Measurements from ENCODE around the gene TPCN1. TPM values are rescaled to one million over a fixed set of nuclear protein-coding genes. Genes with fewer than 3 reads are reported as not detected.

The TPCN1 gene
- total RNA-seq, 1 donor from 2014 or later: 57.5 TPM

DNA sequence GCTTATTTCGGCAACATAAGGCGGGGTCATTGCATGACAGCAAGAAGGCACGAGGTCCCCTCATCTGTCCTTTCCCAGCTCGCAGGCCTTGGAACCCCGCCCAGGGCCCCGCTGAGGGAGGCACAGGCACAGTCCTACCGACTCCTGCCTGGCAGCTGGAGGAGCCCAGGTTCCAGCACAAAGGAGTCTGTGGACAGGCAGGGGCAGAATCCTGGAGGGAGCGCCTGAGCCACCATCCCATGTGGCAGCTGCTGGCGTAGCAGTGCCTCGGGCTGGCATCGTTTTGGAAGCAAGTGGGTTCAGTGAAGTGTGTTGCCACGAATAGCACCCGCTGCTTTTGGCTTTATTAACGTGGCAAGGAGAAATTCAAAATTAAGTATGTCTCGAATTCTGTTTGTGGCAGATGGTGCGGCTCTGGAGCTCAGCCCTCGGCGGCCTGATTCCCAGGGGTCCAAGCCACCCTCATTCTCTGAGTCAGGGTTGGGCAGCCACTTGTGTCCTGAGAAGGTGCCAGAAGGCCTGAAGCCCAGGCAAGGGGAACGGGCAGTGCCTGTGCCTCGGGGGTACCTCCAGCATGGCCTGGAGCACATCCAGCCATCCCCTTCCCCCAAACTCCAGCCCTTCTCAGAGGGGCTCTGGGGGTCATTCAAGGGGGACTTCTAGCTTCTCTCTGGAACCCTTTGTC lies 77.7 kb downstream of the TPCN1 start:
- intact Hi-C loops (cut with micrococcal nuclease): no loop called here

DNA sequence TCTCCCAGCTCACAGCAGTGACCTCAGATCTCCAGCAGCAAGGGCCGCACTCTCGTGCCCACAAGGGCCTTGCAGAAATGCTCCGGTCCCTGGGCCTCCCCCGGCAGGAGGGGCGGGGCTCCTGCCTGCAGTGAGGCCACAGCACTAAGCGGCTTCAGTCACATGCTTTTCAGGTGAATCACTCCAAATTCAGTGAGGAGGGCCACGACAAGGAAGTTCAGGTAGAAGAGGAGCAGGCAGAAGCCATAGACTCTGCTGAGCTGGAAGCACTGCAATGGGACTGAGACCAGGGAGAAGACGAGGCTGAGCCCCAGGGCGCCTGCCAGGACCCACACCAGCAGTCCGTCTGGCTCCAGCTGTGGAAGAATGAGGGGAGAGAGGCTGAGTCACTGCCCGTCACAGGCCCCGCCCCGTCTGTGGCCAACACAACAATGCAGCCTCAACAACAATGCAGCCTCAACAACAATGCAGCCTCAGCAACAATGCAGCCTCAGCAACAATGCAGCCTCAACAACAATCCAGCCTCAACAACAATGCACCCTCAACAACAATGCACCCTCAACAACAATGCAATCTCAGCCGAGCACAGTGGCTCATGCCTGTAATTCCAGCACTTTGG lies 78.5 kb downstream of the TPCN1 start:
- intact Hi-C loops (cut with micrococcal nuclease): no loop called here

DNA sequence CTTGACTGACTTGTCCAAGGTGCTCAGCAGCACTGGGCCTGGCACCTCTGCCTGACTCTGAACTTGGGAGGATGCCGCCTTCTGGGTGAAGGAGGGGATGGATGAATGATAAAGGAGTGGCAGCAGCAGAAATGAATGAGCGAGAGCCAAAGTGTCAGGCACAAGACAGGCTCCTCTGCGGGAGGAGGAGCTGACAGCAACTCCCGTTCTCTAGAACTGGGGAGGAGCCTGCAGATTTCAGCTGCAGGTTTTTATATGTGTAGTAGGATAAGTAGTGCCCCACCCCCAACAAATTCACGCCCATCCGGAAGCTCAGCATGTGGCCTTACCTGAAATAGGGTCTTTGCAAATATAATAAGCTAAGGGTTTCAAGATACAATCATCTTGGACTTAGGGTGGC lies 80.5 kb downstream of the TPCN1 start:
- intact Hi-C loops (cut with micrococcal nuclease): no loop called here

DNA sequence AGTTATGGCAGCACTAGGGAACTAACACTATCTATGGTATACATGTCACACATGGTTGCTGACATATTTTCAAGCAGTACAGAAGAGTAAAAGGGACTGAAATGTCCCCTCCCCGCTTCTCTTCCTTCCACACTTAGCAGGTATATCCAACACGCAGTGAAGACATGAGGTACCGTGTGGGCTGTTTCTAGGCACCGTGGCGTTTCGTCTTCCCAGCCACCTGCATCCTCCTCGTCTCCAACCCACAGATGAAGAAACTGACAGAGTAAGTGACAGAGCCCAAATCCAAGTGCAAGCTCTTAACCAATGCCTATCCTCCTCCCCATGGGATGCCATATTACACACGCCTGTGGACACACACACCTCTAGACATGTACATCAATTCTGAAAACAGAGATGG lies 81.2 kb downstream of the TPCN1 start:
- intact Hi-C loops (cut with micrococcal nuclease): no loop called here

DNA sequence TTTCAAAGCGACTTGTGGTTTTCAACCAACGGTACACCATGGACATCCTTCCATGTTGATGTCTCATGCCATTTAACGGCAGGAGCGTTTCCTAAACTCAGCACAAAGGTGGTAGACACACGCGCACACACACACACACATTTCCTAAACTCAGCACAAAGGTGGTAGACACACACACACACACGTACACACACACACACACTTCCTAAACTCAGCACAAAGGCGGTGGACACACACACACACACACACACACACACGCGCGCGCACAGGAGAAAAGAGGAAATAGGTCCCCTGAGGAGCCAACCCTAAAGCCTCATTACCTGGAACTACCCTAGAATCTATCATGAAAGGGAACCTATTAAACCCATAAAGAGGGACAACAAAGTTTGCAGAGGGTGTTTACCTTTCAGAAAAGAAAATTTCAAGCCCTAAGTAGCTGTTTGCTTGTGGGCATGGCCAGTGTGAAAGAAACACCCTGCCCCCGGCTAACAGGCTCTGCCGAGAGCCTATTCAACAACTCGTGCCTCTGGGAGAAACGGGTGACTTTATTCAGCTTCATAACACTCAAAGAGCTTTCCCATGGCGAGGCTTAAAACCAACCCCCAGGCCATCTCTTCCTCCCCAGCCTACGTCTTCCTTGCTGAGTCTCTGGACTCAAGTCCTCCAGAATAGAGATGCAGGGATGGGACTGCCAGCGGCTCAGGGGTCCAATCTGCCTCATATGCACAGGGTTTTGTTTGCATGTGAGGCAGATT lies 81.8 kb downstream of the TPCN1 start:
- intact Hi-C loops (cut with micrococcal nuclease): no loop called here

DNA sequence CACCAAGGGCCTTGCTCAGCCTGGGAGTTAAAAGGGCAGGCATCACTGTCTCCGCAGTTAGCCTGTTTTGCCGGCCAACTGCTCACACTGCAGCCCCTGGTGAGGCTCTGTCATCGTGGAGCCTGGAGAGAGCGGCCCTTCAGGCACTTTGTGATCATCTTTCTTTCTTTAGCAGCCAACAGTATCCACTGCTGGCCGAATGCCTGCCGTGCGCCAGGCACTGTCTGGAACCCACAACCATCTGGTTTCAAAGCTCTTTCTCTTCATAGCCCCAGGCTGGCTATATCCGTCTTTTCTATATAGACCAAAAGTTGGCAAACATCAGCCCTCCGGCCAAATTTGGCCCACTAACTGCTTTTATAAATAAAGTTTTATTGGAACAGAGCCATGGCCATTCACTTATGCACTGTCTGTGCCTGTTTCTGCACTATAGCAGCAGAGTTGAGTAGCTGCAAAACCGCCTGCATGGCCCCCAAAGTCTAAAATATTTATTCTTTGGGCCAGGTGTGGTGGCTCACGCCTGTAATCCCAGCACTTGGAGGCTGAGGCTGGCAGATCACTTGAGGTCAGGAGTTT lies 84.1 kb downstream of the TPCN1 start:
- intact Hi-C loops (cut with micrococcal nuclease): no loop called here

DNA sequence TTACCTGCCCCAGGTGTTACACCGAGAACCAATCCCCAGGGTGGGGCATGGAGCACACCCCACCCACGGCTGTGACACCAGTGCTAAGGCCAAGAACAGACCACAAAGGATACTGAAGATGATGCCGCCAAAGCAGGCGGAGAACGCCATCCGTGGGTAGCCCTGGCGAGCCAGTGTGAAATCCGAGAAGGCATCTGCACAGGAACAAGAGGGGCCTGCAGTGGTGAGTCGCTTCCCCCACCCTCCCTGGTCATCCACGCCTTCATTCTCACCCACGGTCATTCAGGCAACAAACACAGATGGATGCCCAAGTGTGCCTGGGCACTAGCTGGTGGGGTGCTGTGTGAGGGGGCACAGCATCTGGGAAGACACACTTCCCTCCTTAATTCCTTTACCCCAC lies 85.1 kb downstream of the TPCN1 start:
- intact Hi-C loops (cut with micrococcal nuclease): no loop called here

DNA sequence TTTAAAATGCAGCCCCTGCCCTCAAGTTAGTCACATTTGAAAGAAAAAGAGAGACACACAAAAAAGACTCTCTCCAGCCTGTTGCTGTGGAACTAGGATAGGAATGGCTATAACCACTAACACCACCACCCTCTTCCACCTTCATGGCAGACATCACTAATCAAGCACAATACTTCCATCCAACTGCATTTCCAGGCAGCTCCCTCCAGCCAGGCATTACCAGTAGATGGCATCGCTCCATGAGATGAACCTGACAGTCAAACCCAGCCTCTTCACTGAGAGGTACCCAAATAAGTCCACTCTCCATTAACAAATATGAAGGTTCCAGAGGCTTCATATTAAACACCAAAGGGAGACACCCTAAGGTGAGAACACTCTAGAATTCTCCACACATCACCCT lies 89.2 kb downstream of the TPCN1 start:
- intact Hi-C loops (cut with micrococcal nuclease): no loop called here

DNA sequence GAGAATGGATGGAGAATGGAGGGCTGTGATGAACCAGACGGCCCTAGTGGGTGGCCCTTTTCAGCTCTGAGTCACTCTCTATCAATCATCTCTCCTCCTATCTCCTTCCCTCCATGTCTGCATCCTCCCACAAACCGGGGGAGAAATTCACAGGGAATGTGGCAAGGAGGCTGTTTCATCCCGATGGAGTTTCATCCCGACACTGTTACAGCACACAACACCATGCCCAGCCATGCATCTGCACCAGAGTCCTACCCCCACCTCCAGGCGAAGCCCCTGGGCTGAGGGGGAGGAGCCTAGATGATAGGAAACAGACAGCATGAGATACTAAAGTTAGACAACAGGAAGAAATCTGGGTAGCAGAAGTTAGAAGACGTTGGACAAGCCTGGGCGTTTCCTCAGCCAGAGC lies 92.9 kb downstream of the TPCN1 start:
- intact Hi-C loops (cut with micrococcal nuclease): no loop called here

DNA sequence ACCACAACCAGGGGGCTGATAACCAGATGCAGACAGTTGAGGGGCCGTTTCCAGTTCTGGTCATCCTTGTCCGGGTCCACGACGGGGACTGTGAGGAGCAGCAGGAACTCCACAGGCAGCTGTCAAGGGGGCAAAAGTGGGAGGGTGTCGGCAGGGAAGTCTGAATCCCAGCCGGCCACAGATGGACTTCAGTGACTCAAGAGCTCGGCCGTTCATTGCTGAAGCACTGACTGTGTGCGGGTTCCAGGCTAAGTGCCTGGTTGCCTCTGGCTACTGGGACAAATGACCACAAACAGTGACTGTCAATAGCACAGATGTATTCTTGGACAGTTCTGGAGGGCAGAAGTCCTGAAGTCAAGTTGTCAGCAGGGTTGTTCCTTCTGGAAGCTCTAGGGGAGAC lies 94.1 kb downstream of the TPCN1 start:
- intact Hi-C loops (cut with micrococcal nuclease): no loop called here

DNA sequence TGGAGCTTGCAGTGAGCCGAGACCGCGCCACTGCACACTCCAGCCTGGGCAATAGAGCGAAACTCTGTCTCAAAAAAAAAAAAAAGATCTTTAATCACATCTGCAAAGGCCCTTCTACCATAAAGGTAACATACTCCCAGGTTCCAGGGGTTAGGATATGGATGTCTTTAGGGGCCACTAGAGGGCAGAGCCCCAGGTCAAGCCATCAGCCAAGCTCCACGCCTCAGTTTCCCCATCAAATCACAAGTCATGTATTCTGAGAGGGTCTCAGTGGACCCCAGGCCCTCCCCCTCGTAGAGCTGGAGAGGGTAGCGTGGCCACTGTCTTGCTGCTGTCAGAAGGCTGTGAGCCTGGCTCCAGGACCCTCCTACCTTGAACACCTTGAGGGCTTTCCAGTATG lies 94.9 kb downstream of the TPCN1 start:
- intact Hi-C loops (cut with micrococcal nuclease): no loop called here

DNA sequence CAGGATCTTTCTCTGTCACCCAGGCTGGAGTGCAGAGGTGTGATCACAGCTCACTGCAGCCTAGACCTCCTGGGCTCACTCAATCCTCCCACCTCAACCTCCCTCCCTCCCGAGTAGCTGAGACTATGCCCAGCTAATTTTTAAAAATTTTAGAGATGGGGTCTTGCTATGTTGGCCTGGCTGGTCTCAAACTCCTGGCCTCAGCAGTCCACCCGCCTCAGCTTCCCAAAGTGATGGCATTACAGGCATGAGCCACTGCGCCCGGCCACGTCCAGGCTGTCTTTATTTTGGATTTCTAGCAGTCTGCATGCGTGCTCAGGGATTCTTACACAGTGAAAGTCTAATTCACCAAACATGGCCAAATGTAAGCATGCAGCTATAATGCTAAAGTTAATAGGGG lies 95.9 kb downstream of the TPCN1 start:
- intact Hi-C loops (cut with micrococcal nuclease): no loop called here

DNA sequence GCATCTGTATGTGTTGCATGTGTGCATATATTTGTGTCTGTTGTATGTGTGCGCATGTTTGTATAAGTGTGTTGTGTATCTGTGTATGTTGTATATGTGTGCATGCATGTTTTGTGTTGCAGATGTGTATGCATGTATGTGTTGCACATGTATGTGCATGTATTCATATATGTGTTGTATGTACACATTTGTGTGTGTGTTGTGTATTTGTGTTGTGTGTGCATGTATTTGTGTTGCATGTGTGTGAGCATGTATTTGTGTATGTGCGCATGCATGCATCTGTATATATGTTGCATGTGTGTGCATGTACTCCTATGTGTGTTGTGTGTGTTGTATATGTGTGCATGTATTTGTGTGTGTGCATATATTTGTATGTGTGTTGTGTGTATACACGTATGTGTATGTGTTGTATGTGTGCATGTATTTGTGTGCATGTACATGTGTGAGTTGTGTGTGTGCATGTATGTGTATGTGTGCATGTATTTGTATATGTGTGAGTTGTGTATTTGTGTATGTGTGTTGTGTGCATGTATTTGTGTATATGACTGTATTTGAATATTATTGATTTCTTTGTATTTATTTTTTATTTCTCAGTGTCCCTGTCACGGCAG lies 96.9 kb downstream of the TPCN1 start:
- intact Hi-C loops (cut with micrococcal nuclease): no loop called here

DNA sequence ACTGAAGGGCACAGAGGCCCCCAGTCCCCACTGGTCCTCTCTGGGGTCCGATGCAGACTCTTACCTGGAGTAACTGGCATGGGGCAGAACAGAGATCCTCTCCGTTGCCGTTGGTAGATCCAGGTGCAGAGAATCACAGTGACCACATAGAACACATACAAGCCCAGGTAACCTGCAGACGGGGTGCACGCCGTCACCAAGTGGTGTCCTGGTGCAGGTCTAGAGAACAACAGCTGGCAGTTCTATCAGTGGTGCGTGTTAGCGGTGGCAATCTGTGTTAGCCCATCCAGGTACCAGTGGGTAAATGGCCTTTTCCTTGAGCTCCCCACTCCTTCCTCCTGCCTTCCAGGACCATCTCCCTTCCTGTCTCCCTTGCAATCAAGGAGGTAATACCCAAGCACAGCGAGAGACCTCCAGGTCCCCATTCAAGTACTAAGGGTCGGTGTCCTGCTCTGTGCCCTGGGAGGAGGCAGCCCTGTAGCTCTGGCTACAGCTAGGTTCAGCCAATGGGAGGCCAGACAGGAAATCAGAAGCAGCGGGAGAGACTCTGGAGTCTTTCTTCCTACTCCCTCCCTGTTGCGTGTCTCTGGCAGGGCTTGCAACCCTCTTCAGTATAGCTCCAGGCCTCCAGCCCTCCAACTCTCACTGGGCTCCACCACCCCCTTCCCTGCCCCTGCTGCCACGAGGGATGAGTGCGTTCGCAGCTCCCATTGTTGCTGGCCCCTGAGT lies 97.8 kb downstream of the TPCN1 start:
- intact Hi-C loops (cut with micrococcal nuclease): no loop called here

DNA sequence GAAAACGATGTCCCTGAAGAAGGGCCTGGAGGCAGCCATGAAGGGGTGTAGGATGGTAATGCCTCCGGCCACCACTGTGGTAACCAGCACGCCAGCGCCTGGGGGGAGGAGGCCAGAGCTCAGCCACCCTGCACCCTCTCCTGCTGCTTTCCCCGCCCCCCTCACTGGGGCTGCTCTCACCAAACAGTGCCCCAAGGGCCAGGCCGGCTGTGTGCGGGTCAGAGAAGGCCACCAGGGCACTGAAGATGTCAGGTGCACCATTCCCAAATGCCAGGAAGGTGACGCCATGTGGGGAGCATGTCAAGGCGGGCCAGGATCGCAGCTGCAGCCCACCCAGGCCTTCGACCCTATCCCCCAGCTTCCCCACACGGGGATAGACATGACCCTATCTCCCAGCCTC lies 99.1 kb downstream of the TPCN1 start:
- intact Hi-C loops (cut with micrococcal nuclease): no loop called here

DNA sequence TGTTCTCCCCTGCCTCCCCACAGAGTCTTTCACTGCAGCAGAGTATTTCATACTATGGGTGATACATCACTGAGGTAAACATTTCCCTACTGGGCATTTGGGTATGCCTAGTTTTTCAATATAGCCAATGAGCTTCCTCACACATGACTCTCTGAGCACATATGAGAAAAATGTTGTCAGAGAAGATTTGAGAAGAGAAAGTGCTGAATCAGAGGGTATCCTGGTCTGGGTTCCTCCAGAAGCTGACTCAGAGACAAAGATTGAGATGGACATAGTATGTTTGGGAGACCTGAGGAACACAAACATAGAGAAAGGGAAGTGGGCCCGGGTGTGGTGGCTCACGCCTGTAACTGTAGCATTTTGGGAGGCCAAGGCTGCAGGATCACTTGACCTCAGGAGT lies 101.1 kb downstream of the TPCN1 start:
- intact Hi-C loops (cut with micrococcal nuclease): no loop called here

DNA sequence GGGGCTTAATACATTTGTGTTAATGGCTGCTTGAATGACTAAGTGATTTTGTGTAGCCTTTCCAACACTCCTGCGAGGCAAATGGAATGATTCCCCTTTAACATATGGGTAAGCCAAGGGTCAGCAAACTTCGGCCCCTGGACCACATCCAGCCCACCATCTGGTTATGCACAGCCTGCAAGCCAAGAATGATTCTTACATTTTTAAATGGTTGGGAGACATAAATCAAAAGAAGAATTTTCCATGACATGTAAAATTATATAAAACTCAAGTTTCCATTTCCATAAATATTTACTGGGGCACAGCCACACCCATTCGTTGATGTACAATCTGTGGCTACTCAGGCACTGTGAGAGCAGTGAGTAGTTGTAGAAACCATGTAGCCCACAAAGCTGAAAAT lies 104.7 kb downstream of the TPCN1 start:
- intact Hi-C loops (cut with micrococcal nuclease): no loop called here

DNA sequence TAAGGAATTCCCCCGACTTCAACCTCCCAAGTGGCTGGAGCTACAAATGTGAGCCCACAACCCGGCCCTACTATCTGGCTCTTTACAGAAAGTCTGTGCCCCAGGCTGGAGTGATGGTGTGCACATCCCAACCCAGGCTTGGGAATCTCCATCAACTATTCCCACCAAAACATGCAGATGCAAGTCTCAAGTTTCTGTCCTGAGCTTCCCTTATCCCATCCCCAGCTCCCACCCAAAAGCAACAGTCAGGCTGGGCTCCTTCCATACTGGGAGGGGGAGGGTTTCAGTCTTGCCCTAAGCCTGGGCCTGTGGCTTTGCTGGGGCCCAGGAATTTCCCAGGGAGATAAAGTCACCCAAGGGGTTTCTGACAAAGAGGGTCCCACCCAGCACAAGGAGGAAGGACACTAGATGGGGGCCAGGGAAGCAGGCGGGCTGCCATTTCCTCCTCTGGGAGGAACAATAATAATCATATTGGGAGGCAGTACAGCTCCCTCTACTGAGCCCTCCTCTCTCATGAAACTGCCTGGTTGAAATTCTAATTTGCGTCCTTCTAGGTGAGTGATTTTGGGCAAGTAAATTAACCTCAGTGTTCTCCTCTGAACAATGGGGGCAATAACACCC lies 105.6 kb downstream of the TPCN1 start:
- intact Hi-C loops (cut with micrococcal nuclease): no loop called here

DNA sequence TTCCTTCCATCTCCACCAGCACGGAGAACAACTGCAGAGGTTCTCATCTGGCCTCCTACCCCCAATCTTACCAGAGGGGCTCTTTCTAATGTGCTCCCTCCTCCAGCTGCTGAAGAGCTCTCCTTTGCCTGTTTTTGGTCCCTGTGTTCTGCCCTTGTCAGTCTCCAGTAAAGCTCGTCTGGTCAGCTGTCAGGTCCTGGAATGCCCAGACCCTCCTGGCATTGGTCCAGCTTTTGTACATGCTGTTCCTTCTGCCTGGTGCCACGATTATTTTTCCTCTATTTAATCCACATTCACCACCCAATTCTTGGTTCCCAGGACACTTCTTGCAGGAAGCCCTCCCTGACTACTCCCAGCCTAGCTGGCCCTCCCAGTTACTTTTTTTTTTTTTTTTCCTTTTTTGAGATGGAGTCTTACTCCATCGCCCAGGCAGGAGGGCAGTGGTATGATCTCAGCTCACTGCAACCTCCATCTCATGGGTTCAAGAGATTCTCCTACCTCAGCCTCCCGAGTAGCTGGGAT lies 107.2 kb downstream of the TPCN1 start:
- intact Hi-C loops (cut with micrococcal nuclease): no loop called here

DNA sequence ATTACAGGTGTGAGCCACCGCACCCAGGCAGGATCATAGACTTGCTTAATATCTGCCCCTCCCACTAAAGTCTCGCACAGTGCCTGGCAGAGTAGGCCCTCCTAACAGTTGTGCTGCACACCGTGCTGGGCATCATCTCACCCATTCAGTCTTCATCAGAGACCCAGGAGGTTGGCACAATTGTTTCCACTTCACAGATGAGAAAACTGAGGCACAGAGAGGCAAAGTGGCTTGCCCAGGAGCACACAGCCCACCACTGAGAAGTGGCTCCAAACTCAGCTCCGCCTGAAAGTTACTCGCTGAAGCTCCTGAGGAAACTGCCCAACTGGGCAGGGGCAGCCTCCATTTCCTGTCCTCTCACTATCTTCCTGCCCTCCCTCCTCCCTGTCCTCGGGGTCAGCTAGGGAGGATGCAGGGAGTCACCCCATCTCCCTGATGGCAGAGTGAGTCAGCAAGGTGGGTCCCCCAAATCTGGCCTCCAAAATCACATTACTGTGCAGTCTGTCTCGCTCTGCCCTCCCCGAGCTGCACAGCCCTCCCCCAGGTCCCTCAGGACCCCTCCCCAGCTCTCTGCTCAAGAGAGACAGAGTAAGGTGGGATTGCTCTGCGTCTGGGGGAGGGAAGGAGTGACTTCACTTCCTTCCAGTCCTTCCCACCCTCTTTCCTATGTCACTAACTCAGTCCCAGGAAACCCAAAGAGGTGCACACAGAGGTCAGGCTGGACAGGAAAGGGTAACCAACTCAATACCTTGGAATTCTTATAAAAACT lies 107.9 kb downstream of the TPCN1 start:
- intact Hi-C loops (cut with micrococcal nuclease): no loop called here
